K562 (cell line): Measurements from ENCODE around the gene NMRAL1. TPM values are rescaled to one million over a fixed set of nuclear protein-coding genes. Genes with fewer than 3 reads are reported as not detected.

Experiments used
- CBFA2T3 ChIP-seq: fragments of 450-650 bp; IDR thresholded peaks from 2 replicates; pipeline ENCODE4 v1.6.1; 2017
- CBX5 ChIP-seq: IDR thresholded peaks from 2 replicates; pipeline ENCODE4 v1.6.1; 2014; ENCODE audit warnings: low read depth, borderline replicate concordance
- GABPB1 ChIP-seq: sonication (generic); formaldehyde crosslinking; IDR thresholded peaks from 2 replicates; pipeline ENCODE4 v1.8.0; 2022; ENCODE audit warnings: mild to moderate bottlenecking, missing genetic modification reagents
- GTF3C2 ChIP-seq: IDR thresholded peaks from 3 replicates; pipeline ENCODE4 v1.6.1; 2011; ENCODE audit warnings: borderline replicate concordance, mild to moderate bottlenecking, moderate library complexity; ENCODE audit not compliant: insufficient read length; ENCODE audit errors: extremely low read depth
- KDM1A ChIP-seq, 2 experiments: fragments of 450-650 bp; IDR thresholded peaks; 2 replicates each; pipeline ENCODE4 v1.6.1; 2016; ENCODE audit warnings: mild to moderate bottlenecking in 2 of 2
- L3MBTL2 ChIP-seq: fragments of 450-650 bp; IDR thresholded peaks from 2 replicates; pipeline ENCODE4 v1.6.1; 2016; ENCODE audit warnings: mild to moderate bottlenecking, moderate library complexity
- MAFG ChIP-seq: fragments of 450-650 bp; conservative IDR thresholded peaks from 2 replicates; pipeline ENCODE4 v1.6.1; 2016; ENCODE audit warnings: missing genetic modification characterization, missing compliant biosample characterization
- MBD2 ChIP-seq: sonication (generic); IDR thresholded peaks from 2 replicates; pipeline ENCODE4 v1.6.1; 2016; ENCODE audit warnings: low read depth, borderline replicate concordance
- MGA ChIP-seq: fragments of 450-650 bp; IDR thresholded peaks from 2 replicates; pipeline ENCODE4 v1.6.1; 2016; ENCODE audit warnings: mild to moderate bottlenecking, moderate library complexity
- SMARCE1 ChIP-seq: fragments of 450-650 bp; IDR thresholded peaks from 2 replicates; pipeline ENCODE4 v1.7.1; 2016; ENCODE audit warnings: mild to moderate bottlenecking
- SRSF1 ChIP-seq: fragments of 200-400 bp; formaldehyde crosslinking; IDR thresholded peaks from 2 replicates; pipeline ENCODE4 v1.6.1; 2017; ENCODE audit warnings: mild to moderate bottlenecking, low read depth, low read length, moderate library complexity
- ZNF398 ChIP-seq: fragments of 250-450 bp; sonication (Bioruptor Pico); IDR thresholded peaks from 2 replicates; pipeline ENCODE4 v1.8.0; 2021; ENCODE audit warnings: moderate library complexity, mild to moderate bottlenecking, inconsistent platforms
- polyA plus RNA-seq, 8 experiments: library from polyadenylated mRNA; depleted of rRNA in 4 of 8; stranded (reverse) in 5 of 8; unstranded in 3 of 8; fragments of >200 nt; fragmentation: Nextera tagmentation in 2 of 8; fragmentation: Illumina TruSeq in 1 of 8; extraction: Ambion mirVana in 2 of 8; extraction: Trizol in 1 of 8; gene quantifications; 2 replicates each; pipeline versions ENCODE4 v1.2.1 to v1.2.3, GENCODE V29; 2011 to 2014; ENCODE audit warnings: inconsistent platforms in 1 of 8, missing spikeins in 1 of 8
- total RNA-seq, 7 experiments: library from RNA; depleted of rRNA in 6 of 7; stranded (reverse); fragments of >200 nt in 6 of 7; fragmentation: Illumina TruSeq in 2 of 7; extraction: Trizol in 2 of 7; gene quantifications; 2 replicates each; pipeline versions ENCODE4 v1.2.1 to v1.2.3, GENCODE V29; 2011 to 2021; ENCODE audit warnings: low replicate concordance in 1 of 7

NMRAL1 gene
- total and polyA plus RNA-seq, 9 of the 15 experiments (the other 6 are each of a cell fraction or from before 2014, with no cell fraction given) = 6.3 to 116 (median 63.2) TPM

GRCh38 chr16:4450931-4451519, 23.4 kb downstream of the NMRAL1 start (continued):
- TF ChIP-seq MGA (peak; percentile 29; the same call in 1 of the 2 replicates), CBX5 (no peak), GABPB1 (no peak), ZNF398 (CRISPR knock-in tag) (peak; percentile 37; the same call in 1 of the 2 replicates), SRSF1 (no peak), MBD2 (no peak), GTF3C2 (no peak), MAFG (tag) (no peak), L3MBTL2 (peak; percentile 43; the same call in 1 of the 2 replicates), CBFA2T3 (no peak), KDM1A (IDR thresholded peaks at IDR 0.05) (no peak), SMARCE1 (no peak)
